Measurements from ENCODE around the gene PRKN.

The PRKN gene

DNA sequence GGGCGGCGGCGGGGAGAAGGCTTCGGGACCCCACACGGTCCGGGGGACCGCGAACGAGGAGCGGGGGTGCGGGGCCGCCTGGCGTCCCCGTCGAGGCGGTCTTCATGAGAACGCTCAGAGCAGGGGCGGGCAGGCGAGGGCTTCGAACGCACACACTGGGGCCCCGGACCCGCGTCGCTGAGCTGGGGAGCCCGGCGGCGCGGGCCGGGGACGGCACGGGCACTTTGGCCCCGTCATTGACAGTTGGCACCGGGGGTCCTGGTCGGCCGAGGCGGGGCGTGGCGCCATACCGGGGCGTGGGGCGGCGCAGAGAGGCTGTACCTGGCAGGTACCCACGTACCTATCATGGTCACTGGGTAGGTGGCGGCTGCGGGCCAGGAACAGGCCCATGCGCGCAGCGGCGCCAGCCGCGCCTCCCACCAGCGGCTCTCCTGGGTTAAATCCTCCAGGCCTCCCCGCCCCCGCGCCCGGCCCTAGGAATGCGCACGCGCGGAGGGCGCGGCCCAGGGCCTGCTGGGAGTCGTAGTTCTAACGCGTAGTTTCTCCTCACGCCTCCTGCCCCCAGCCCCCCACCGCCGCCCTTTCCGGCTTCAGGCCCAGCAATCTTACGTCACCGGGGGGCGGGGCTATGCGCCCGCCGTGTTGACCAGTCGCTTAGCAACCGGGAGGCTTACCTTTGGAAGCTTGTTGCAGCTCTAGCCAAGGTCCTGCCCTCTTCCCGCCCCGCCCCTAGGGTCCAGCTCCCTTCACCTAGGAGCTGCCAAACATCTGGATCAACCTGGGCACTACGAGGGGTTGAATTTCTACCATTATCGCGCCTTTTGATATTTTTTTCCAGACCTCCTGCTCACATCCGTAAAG is at the start of gene PRKN, which contains the start of gene PACRG:
Gene PRKN, minus strand, starts transcription at position 445 of the 861 bp plus-strand sequence.
Gene PACRG, plus strand, starts transcription at position 653 of the 861 bp plus-strand sequence.
- DNase-seq, result peak; percentile 3

DNA sequence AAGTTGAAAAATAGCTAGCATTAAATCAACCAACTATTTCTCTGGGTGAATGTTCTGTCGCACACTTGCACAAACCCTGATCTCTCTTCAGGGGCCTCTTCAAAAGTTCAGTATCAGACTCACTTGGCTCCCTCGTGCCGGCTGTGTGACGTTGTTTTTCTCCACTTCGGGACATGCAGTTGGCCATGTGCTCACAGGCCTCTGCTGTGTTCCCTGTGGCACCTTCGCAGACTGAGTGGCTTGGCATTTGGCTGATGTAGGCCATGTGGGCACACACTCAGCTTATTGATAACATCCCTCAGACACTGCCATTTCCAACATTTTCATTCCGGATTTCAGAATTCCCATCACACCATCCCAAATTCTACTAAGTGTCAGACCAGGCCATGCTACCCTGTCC is 49.5 kb upstream of the PRKN start:
- no peak for DNase-seq

DNA sequence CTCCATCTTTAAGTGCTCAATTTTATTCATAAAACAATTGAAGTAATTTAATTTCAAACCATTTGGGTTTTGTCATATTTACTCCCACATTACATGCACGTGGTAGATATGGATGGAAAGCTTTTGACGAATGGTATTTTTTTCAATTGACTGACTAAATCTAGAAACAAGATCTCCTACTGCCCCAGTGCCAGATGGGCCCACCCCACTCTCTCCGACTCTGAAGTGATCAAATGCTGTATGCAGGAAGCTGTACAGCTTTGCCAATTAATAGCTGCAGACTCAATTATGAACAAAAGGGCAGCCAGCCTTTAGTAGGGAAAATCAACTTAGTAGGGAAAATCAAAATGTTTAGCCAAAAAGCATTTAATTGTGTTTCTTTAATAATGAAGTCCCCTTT is 46.4 kb upstream of the PRKN start:
- no peak for DNase-seq

DNA sequence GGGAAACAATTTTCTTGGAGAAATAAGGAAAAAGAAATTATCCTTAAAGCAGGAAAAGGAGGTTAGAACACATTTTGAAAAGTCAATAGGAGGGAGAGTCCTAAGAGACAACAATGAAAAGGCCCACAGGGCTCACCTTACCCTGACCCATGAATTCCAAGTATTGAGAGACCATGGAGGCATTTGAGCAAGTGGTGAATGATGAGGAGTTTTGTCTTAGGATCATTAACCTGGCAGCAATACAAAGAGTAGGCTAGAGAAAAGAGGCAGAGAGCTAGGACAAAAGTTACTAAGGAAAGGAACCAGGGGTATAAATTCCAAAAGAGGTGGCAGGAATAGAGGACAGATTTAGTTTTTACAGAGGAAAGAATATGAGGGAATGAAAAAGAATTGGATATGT is 44.9 kb upstream of the PRKN start:
- DNase-seq, result no peak

DNA sequence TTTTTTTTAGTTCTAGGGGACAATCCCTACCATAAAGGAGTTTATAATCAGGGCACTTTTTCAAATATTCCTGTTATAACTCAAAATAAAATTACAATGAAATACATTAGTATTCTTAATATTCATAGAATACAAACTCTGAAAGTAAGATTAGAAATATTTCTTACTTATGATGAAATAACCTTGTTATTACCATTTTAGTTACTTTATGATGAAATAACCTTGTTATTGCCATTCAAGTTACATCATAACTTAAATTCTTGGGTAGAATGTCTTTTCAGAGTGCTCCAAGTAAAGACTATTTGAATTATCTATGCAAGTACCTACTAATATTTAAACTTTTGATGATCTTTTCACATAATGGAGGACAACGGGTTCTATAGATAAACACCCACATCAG is 43.4 kb upstream of the PRKN start:
- DNase-seq, result no peak

DNA sequence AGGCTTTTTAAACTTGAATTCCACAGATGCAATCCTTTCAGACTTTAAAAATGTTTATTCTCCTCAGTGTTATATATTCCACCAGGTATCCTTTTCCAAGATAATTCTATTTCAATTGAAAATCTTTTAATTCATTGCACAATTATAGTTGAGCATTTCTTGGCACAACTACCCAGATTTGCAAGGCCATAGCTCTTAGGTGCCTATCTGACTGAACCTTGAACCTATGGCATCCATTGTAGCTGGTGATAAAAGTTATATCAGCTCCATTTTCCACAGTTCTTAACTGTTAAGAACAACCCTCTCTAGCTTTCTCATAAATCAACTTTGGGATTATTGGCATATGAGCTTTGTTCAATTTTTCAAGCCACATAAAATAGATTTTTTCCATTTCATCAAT is 42.6 kb upstream of the PRKN start:
- no peak for DNase-seq

DNA sequence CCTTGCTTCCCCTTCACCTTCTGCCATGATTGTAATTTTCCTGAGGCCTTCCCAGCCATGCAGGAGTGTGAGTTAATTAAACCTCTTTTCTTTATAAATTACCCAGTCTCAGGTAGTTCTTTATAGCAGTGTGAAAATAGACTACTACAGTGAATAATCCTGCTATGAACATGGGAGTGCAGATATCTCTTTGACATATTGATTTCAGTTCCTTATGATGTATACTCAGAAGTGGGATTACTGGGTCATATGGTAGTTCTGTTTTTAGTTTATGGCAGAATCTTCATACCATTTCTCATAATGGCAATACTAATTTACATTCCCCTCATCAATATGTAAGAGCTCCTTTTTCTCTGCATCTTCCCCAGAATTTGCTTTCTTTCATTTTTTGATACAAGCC is 26.2 kb upstream of the PRKN start:
- no peak for DNase-seq

DNA sequence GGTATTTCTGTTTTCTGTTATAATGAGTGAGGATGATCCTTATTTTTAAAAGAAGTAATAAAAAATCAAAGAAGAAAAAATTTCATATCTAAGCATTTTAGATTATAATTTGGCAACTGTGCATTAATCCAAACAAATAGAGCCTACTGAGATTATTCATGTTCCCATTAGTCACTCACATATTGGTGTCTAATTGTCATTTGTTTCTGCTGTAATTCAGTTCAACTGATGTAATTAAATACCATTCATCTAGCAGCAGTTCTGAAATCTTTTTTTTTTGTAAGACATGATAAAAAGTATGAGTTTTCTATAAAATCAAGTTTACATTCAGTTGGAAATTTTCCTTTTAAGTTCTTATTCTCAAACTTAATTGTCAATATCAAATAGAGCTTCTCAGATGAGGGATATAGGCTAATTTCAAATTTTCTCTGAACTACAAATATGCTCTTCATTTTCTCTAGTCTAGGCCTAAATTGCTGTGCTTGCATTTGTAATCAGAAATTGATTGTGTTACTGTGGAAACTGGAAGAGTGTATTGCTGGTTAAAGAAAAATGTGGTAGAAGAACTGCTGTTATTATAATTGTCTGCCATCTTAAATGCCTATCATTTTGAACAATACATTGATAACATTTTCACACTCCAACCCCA is 23.8 kb upstream of the PRKN start:
- no peak for DNase-seq

DNA sequence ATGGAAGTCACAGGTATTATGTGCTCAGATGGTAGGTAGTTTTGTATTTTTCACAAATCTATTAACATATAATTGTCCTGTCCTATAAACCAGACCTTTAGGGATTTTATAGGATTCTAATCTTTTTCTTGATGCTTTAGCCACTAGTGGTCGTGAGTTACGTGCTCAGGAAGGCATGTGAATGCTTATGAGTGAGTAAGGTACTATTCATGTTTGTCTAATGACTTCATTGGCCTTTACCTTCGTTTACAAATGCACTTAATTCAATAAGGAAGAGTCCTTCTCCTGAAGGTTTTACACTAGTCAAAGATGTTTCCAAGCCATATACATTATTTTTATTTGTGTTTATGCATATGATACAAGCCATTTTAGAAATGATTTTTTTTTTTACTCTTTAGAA is 23.2 kb upstream of the PRKN start:
- no peak for DNase-seq

DNA sequence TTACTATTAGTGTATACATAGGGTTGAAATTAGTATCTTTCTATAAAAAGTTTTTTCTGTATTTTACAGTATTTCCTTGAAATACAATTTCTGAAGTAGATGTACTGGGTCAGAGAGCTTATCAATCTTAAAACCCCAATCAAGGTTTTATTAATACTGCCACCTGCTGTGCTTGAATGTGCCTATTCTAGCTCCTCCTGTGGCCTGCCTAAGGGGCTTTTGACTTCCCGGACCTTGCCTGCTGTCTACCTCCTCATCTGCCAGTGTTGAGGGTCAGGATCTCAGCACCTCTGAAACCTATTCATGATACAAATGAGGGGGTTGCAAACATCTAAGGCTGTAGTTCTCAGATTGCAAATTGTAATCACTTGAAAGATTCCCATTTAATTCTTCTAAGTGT is 9.4 kb upstream of the PRKN start:
- no peak for DNase-seq

DNA sequence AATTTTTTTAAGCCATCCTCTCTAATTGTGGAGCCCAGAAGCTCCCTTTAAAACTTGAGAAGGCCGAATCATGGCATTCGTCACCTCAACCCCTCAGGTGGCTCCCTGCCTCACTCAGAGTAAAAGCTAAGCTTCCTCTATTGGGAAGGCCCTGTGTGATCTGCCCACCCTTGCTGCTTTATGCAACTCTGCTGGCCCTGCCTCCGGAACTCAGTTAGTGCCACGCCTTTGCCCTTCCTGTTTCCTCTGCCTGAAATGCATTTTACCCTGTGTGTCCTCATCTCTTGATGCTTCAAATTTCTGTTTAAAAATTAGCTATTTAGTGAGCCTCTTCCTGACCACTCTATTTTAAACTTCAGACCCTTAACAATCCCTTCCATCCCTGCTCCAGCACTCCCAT is 5.9 kb upstream of the PRKN start:
- DNase-seq, result no peak

DNA sequence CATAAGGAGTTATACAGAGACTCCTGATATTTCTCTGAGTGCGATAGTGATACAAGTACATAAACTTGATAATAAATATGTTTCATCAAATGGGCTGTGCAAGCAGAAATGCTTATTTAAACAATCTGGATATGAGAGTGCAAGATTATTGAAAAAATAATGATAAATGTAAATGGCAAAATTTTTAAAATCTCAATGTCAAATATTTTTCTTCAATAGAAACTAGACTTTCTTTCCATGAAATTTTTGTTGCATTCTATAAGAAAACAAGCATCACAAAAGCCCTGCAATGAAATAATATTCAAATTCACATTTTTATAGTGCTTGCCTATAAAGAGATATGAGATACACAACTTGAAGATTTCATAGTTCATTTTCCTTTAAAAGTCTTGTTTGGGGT is 2.9 kb upstream of the PRKN start:
- no peak for DNase-seq

DNA sequence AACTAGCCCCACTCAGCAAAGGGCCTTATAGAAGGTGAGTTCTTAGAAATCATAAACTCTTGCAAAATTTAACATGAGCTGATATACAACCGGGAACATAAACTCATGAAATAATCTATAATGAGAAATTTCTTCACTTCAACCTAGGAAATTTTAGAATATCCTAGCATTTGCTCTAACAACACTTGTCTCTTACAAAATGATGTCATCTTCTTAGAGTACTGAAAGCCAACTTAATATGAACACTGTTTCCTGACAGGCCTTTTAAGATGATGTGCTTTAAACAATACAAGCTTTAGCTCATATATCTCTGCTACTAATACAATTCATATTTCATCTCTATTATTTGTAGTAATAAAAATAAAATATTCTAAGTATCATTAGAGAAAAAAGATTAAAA is 1.1 kb upstream of the PRKN start:
- no peak for DNase-seq

DNA sequence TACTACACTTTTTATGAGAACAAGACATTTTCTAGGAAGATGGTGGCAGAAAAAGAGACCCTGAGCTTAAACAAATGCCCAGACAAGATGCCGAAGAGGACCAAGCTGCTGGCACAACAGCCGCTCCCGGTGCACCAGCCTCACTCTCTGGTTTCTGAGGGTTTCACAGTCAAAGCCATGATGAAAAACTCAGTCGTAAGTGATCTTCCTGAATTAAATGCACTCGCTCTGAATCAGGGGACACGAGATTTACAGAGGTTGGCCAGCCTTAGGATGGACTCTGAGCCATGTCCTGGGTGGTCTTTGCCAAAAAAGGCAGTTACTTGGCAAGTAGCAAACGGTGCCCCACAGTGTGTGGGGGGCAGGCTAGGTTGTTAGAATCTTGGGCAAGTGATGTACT is 631 bp upstream of the PRKN start:
- DNase-seq, result no peak

DNA sequence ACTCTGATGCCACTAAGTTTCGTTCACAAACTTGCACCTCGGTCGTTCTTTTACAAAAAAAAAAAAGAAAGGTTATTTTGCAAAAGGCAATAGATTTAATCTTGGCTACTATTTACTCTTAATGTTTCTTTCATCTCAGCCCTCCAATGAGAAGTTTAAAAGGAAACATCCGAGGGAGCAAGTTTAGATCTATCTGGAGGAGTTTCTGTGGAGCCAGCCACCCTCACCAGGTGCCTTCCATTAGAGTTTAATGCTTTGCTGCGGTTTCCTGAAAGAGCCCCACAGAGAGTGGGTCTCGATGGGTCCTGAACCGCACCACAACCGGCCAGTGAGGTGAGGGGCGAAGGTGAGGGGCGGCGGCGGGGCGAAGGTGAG is 632 bp downstream of the PRKN start:
- DNase-seq, result no peak

DNA sequence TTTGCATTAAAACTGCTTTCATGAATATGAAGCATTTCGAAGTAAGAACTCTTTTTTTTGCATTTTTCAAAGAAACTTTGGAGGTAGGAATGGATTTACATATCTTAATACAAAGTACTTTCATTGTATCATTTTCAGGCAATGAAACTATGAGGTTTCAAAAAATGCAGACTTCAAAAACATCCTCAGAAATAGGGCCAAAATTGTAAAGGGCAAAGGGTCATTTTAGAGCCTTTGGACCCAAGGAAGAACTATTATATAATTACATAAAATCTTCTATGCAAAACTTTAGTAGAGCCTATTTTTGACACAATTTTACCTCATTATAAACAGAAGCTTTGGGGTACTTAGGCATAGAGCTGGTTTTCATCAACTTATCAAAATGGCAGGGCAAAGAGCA is 4.9 kb downstream of the PRKN start:
- DNase-seq, result no peak

DNA sequence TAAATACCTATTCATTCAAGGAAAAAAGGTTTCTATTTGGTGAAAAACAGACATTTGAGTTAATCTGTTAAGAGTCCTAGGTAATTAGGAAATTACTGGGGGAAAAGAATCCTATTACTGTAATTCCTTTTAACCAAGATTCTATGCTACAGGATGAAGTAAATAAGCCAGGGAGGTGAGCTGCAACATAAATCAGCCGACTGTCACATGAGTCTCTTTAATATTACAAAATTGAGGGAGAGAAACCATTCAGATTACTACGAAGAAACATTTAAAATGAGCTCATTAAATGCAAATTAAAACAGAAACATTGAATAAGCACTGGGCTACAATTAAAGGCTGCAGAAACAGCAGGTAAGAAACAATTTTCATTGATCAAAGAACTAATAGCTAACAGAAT is 5.3 kb downstream of the PRKN start:
- no peak for DNase-seq

DNA sequence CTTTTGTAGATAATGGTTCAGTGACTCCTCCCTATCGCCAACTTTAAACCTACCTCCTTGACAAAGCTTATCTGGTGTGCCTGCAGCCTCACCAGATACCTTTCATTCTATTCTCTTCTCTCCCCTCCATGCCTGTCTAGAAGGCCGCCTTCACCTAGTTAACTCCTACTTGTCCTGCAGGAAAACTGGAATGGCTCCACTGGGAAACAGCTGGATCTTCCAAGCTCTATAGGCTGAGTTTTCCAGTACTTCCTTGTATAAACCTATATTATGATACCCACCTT is 6.2 kb downstream of the PRKN start:
- no peak for DNase-seq

DNA sequence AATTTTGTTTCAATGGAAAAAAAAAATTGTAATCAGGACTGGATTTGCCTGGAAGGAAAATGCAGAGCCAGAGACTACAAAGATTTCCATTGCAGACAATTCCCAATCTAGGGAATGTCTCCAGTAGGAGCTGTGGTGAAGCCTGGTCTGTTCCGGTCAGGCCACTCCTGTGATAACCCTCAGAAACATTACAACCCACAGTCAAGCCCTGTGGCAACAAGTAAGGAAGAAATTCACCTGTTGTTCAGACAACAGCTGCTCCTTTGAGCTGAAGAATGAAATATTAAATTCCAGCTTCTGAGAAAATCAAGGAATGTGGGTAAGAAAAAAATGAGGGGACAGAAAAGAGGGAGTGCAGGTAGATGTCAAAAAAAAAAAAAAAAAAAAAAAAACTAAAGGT is 8.0 kb downstream of the PRKN start:
- no peak for DNase-seq

DNA sequence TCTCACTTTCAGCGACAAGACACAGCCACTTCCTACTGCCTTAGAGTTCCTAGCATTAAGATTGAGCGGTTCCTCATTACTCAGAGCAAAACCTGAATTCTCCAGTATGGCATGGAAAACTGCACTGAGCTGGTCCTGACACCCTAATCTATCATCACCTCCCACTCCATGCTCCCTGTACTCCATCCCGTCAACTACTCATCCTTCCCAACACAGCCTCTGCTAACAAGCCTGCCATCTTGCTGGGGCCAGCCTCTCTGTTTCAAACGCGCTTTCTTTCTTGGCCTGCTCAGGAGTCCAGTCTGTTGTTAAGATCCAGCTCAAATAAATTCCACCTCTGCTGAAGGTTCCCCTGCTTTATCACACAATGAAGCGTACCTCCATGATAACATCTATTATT is 12.0 kb downstream of the PRKN start:
- no peak for DNase-seq

DNA sequence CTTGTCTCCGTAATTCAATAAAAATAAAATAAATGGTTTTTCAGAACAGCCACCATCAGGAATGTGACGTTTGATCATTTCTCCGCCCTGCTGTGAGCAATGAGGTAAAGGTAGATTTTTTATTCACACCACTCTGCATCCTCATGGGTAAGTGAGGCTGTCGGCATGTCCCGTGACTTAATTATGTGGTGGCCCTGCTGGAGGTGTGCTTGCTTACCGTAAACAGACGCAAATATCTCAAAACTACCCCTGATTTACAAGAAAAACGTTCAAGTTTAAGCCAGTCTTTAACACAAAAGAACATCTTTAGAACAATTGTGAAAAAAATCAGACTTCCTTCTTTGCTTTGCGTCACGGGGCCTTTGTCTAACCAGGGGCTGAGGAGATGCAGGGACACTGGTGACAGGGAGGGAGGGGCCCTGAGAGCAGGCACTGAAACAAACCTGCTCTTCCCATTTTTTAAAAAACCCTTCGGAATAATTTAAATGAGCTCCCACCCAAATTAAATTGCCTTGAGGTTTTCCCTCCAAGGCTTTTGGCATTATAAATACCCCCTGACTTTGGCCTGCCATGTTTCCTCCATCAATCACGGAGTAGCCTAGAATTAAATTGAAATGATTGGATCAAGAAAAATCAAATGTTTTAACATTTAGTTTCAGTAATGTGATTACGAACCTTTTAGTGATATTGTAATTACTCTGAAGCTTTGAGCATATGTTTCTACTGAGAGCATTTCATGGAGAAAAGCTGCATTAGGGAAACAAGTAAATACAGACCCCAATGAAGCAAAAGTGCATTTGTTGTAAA is 13.4 kb downstream of the PRKN start:
- DNase-seq, result no peak

DNA sequence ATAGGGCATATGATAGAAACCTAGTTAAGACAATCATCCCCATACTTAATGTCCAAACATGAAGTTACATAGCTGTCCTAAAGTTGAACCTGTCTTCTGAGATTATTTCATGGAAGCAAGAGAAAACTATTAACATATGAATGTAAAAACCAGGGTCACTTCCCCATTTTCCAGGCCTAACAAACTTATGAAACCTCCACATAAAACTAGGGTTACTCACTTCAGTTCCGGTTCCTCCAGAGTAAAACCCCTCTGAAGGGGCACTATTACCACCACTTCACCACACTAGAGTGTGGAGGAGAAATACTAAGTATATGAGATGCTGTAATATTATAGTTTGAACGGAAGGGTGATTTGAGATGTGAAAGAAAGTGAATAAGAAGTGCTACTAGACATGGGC is 14.9 kb downstream of the PRKN start:
- DNase-seq, result no peak

DNA sequence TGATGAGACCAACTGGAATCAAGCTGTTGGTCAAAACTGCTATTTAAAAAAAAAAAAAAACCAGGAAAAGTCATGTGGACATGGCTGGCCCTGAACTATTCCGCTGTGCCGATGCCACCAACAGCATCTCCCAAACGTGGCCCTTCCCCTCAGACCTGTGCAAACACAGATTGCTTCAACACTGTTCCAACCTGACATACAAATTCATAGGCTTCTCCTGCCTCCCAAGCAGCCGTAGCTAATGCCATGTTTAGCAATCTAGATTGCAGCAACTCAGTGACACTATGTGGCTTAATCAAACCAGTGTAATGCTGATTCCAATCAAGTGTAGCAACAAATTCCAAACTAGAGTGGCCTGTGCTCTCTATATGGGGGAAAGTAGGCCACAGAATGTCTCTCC is 16.2 kb downstream of the PRKN start:
- DNase-seq, result no peak

DNA sequence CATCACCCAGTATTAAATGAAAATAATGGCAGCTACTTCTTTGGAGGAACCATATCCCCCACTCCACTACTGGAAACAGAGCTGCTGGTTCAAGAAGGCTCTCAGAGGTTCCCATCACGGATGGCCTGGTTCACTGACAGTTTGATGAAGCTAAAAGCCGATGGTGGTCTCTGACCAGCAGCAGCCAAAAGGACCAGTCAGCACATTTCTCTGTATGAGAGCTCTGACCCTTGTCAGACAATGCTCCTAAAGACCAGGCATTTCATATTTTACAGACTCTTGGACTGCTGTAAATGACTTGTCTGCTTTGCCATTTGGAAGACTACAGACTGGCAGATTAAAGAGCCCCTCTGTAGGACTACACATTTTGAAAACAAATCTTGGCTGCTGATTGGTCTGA is 16.6 kb downstream of the PRKN start:
- no peak for DNase-seq

All from DMS79 treated with DMSO at 0.1 percent for 48 hours (cell line).